HepG2 (cell line): ENCODE results near the gene CCDC148. TPM values are rescaled to one million over a fixed set of nuclear protein-coding genes. Genes with fewer than 3 reads are reported as not detected.

Source experiments
- FOSL1 ChIP-seq: sonication (generic); formaldehyde crosslinking; IDR thresholded peaks from 2 replicates; pipeline ENCODE4 v1.9.0; 2021; ENCODE audit warnings: missing genetic modification reagents, borderline replicate concordance
- HHEX ChIP-seq: IDR thresholded peaks from 2 replicates; pipeline ENCODE4 v1.6.1; 2016; ENCODE audit warnings: control low read depth
- KLF11 ChIP-seq: IDR thresholded peaks from 2 replicates; pipeline ENCODE4 v1.6.1; 2016; ENCODE audit warnings: missing compliant biosample characterization
- MAFF ChIP-seq: IDR thresholded peaks from 2 replicates; pipeline ENCODE4 v1.6.1; 2011; ENCODE audit warnings: low read depth, low read length, improper control_type of control experiment
- MYNN ChIP-seq: sonication (generic); formaldehyde crosslinking; IDR thresholded peaks from 2 replicates; pipeline ENCODE4 v1.4.0; 2020; ENCODE audit warnings: mild to moderate bottlenecking, low read depth, missing genetic modification reagents
- ZBTB20 ChIP-seq: sonication (generic); formaldehyde crosslinking; IDR thresholded peaks from 2 replicates; pipeline ENCODE4 v1.8.1; 2023; ENCODE audit warnings: missing genetic modification reagents, low read depth, mild to moderate bottlenecking, borderline replicate concordance
- ZNF225 ChIP-seq: sonication (generic); formaldehyde crosslinking; IDR thresholded peaks from 2 replicates; pipeline ENCODE4 v1.4.0; 2020; ENCODE audit warnings: mild to moderate bottlenecking, missing genetic modification reagents
- ZNF232 ChIP-seq: sonication (generic); formaldehyde crosslinking; IDR thresholded peaks from 2 replicates; pipeline ENCODE4 v1.4.0; 2020; ENCODE audit warnings: missing genetic modification reagents, borderline replicate concordance
- ZNF382 ChIP-seq: sonication (generic); formaldehyde crosslinking; IDR thresholded peaks from 2 replicates; pipeline ENCODE4 v1.5.0; 2020; ENCODE audit warnings: missing genetic modification reagents, mild to moderate bottlenecking, borderline replicate concordance
- ZNF552 ChIP-seq: sonication (generic); formaldehyde crosslinking; IDR thresholded peaks from 2 replicates; pipeline ENCODE4 v1.9.0; 2022; ENCODE audit warnings: missing genetic modification reagents, mild to moderate bottlenecking, borderline replicate concordance
- ZSCAN9 ChIP-seq: IDR thresholded peaks from 2 replicates; pipeline ENCODE4 v1.6.1; 2016; ENCODE audit warnings: borderline replicate concordance
- polyA plus RNA-seq, 8 experiments: library from polyadenylated mRNA; depleted of rRNA in 3 of 8; stranded (reverse) in 7 of 8; unstranded in 1 of 8; fragments of >200 nt; fragmentation: Illumina TruSeq in 4 of 8; extraction: Trizol in 4 of 8; gene quantifications; 2 replicates each; pipeline versions ENCODE4 v1.2.1 to v1.2.3, GENCODE V29; 2011 to 2016; ENCODE audit warnings: low read depth in 4 of 8, missing spikeins in 1 of 8, mixed read lengths in 1 of 8; ENCODE audit not compliant: insufficient read depth in 1 of 8
- total RNA-seq, 5 experiments: library from RNA; depleted of rRNA; stranded (reverse); fragments of >200 nt; fragmentation: Illumina TruSeq; extraction: Trizol; gene quantifications; 2 replicates each; pipeline ENCODE4 v1.2.3, GENCODE V29; 2016; ENCODE audit warnings: low read depth in 1 of 5
- TF ChIP-seq, protein P1 (sequence below): sonication (generic); formaldehyde crosslinking; IDR thresholded peaks from 2 replicates; pipeline ENCODE4 v1.4.0; 2020; ENCODE audit warnings: missing genetic modification reagents
- TF ChIP-seq, protein P2 (sequence below): sonication (generic); formaldehyde crosslinking; IDR thresholded peaks from 2 replicates; pipeline ENCODE4 v1.4.0; 2020; ENCODE audit warnings: mild to moderate bottlenecking, missing genetic modification reagents
- TF ChIP-seq, protein P3 (sequence below): IDR thresholded peaks from 2 replicates; pipeline ENCODE4 v1.6.1; 2016; ENCODE audit warnings: missing biosample characterization, missing genetic modification reagents, low read depth
- TF ChIP-seq, protein P4 (sequence below): sonication (generic); formaldehyde crosslinking; IDR thresholded peaks from 2 replicates; pipeline ENCODE4 v1.5.1; 2020; ENCODE audit warnings: missing genetic modification reagents, mild to moderate bottlenecking, borderline replicate concordance
- TF ChIP-seq, protein P5 (sequence below): sonication (generic); formaldehyde crosslinking; conservative IDR thresholded peaks from 2 replicates; pipeline ENCODE4 v1.8.0; 2022; ENCODE audit warnings: mild to moderate bottlenecking, moderate library complexity, missing genetic modification reagents

CCDC148 gene
- total and polyA plus RNA-seq, 2 of the 13 experiments (the other 11 are each of a cell fraction or from before 2014, with no cell fraction given): 0.30 to 0.49 TPM

DNA sequence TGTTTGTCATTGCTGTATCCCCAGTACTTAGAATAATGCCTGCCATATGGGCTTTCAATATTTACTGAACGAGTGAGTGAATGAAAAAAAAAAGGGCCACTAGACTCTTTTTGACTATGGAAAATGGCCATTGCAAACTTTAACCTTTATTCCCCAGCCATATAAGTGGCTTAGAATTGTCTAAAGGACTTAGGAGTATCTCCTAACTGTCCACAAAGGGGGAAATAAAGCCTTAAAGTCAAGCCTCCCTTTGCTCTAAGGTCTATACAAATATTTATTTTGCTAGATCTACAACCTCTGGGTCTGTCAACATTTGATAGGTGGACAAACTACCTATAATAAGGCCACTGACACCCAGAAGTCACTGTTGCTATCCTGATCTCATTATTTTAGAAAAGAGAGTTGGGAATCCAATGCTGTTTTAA, 329.2 kb downstream of the CCDC148 start (continued):
- TF ChIP-seq, protein P1, sequence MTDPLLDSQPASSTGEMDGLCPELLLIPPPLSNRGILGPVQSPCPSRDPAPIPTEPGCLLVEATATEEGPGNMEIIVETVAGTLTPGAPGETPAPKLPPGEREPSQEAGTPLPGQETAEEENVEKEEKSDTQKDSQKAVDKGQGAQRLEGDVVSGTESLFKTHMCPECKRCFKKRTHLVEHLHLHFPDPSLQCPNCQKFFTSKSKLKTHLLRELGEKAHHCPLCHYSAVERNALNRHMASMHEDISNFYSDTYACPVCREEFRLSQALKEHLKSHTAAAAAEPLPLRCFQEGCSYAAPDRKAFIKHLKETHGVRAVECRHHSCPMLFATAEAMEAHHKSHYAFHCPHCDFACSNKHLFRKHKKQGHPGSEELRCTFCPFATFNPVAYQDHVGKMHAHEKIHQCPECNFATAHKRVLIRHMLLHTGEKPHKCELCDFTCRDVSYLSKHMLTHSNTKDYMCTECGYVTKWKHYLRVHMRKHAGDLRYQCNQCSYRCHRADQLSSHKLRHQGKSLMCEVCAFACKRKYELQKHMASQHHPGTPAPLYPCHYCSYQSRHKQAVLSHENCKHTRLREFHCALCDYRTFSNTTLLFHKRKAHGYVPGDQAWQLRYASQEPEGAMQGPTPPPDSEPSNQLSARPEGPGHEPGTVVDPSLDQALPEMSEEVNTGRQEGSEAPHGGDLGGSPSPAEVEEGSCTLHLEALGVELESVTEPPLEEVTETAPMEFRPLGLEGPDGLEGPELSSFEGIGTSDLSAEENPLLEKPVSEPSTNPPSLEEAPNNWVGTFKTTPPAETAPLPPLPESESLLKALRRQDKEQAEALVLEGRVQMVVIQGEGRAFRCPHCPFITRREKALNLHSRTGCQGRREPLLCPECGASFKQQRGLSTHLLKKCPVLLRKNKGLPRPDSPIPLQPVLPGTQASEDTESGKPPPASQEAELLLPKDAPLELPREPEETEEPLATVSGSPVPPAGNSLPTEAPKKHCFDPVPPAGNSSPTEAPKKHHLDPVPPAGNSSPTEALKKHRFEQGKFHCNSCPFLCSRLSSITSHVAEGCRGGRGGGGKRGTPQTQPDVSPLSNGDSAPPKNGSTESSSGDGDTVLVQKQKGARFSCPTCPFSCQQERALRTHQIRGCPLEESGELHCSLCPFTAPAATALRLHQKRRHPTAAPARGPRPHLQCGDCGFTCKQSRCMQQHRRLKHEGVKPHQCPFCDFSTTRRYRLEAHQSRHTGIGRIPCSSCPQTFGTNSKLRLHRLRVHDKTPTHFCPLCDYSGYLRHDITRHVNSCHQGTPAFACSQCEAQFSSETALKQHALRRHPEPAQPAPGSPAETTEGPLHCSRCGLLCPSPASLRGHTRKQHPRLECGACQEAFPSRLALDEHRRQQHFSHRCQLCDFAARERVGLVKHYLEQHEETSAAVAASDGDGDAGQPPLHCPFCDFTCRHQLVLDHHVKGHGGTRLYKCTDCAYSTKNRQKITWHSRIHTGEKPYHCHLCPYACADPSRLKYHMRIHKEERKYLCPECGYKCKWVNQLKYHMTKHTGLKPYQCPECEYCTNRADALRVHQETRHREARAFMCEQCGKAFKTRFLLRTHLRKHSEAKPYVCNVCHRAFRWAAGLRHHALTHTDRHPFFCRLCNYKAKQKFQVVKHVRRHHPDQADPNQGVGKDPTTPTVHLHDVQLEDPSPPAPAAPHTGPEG (CRISPR knock-in tag): no peak
- TF ChIP-seq ZNF225: no peak
- TF ChIP-seq FOSL1 (CRISPR knock-in tag): no peak
- TF ChIP-seq, protein P2, sequence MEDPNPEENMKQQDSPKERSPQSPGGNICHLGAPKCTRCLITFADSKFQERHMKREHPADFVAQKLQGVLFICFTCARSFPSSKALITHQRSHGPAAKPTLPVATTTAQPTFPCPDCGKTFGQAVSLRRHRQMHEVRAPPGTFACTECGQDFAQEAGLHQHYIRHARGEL (CRISPR knock-in tag): no peak
- TF ChIP-seq ZNF232: no peak
- TF ChIP-seq ZBTB20 (CRISPR knock-in tag): peak; percentile 83; the same call in 1 of the 2 replicates
- no peak for TF ChIP-seq KLF11 (CRISPR knock-in tag)
- TF ChIP-seq ZSCAN9 (CRISPR knock-in tag): no peak; the same call in 1 of the 2 replicates
- TF ChIP-seq, protein P3, sequence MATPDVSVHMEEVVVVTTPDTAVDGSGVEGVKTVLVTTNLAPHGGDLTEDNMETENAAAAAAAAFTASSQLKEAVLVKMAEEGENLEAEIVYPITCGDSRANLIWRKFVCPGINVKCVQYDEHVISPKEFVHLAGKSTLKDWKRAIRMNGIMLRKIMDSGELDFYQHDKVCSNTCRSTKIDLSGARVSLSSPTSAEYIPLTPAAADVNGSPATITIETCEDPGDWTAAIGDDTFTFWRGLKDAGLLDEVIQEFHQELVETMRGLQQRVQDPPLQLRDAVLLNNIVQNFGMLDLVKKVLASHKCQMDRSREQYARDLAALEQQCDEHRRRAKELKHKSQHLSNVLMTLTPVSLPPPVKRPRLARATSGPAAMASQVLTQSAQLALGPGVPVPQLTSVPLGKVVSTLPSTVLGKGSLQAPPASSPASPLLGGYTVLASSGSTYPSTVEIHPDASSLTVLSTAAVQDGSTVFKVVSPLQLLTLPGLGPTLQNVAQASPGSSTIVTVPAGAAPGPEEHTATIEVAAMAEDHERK (CRISPR knock-in tag): no peak
- TF ChIP-seq ZNF382 (CRISPR knock-in tag): no peak
- TF ChIP-seq HHEX (CRISPR knock-in tag): peak; percentile 68
- TF ChIP-seq ZNF552: no peak
- no peak for TF ChIP-seq MAFF
- TF ChIP-seq MYNN (CRISPR knock-in tag): no peak
- TF ChIP-seq, protein P4, sequence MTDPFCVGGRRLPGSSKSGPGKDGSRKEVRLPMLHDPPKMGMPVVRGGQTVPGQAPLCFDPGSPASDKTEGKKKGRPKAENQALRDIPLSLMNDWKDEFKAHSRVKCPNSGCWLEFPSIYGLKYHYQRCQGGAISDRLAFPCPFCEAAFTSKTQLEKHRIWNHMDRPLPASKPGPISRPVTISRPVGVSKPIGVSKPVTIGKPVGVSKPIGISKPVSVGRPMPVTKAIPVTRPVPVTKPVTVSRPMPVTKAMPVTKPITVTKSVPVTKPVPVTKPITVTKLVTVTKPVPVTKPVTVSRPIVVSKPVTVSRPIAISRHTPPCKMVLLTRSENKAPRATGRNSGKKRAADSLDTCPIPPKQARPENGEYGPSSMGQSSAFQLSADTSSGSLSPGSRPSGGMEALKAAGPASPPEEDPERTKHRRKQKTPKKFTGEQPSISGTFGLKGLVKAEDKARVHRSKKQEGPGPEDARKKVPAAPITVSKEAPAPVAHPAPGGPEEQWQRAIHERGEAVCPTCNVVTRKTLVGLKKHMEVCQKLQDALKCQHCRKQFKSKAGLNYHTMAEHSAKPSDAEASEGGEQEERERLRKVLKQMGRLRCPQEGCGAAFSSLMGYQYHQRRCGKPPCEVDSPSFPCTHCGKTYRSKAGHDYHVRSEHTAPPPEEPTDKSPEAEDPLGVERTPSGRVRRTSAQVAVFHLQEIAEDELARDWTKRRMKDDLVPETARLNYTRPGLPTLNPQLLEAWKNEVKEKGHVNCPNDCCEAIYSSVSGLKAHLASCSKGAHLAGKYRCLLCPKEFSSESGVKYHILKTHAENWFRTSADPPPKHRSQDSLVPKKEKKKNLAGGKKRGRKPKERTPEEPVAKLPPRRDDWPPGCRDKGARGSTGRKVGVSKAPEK: no peak
- TF ChIP-seq, protein P5, sequence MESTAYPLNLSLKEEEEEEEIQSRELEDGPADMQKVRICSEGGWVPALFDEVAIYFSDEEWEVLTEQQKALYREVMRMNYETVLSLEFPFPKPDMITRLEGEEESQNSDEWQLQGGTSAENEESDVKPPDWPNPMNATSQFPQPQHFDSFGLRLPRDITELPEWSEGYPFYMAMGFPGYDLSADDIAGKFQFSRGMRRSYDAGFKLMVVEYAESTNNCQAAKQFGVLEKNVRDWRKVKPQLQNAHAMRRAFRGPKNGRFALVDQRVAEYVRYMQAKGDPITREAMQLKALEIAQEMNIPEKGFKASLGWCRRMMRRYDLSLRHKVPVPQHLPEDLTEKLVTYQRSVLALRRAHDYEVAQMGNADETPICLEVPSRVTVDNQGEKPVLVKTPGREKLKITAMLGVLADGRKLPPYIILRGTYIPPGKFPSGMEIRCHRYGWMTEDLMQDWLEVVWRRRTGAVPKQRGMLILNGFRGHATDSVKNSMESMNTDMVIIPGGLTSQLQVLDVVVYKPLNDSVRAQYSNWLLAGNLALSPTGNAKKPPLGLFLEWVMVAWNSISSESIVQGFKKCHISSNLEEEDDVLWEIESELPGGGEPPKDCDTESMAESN (CRISPR knock-in tag): no peak
